Measurements from ENCODE around the gene ACSL3.
A peak's percentile ranks its signal among the peaks of the same experiment; 100 is the strongest.

The ACSL3 gene

GRCh38 chr2:222935688-222936298 is 75.0 kb downstream of the ACSL3 start:
- FAIRE-seq (peak; percentile 29), DNase-seq (ENCODE audit: insufficient read length, low spot score) (no peak)

GRCh38 chr2:222936705-222937104 is 75.9 kb downstream of the ACSL3 start:
- no peak for FAIRE-seq
- no peak for TF ChIP-seq CTCF (IDR thresholded peaks at IDR 0.05; ENCODE audit: insufficient read depth, missing control alignments)

More at GRCh38 chr2:222935688-222936298, 75.0 kb downstream of the ACSL3 start:
- TF ChIP-seq CTCF (IDR thresholded peaks at IDR 0.05; ENCODE audit: insufficient read depth, missing control alignments) = no peak

GRCh38 chr2:222938327-222938726 is 77.5 kb downstream of the ACSL3 start:
- FAIRE-seq (no peak), DNase-seq (ENCODE audit: insufficient read length, low spot score) (no peak)
- TF ChIP-seq CTCF (IDR thresholded peaks at IDR 0.05; ENCODE audit: insufficient read depth, missing control alignments) = no peak

More at GRCh38 chr2:222936705-222937104, 75.9 kb downstream of the ACSL3 start:
- DNase-seq (ENCODE audit: insufficient read length, low spot score) = no peak

GRCh38 chr2:222939208-222939856 is 78.5 kb downstream of the ACSL3 start:
- FAIRE-seq = peak; percentile 55
- peak; percentile 75 for TF ChIP-seq CTCF (IDR thresholded peaks at IDR 0.05; ENCODE audit: insufficient read depth, missing control alignments)
- no peak for DNase-seq (ENCODE audit: insufficient read length, low spot score)

- FAIRE-seq (no peak), DNase-seq (ENCODE audit: insufficient read length, low spot score) (no peak)
- no peak for TF ChIP-seq CTCF (IDR thresholded peaks at IDR 0.05; ENCODE audit: insufficient read depth, missing control alignments)
Measured at GRCh38 chr2:222939979-222940378, 79.1 kb downstream of the ACSL3 start.

GRCh38 chr2:222941510-222942032 is 80.7 kb downstream of the ACSL3 start:
- DNase-seq (ENCODE audit: insufficient read length, low spot score) = no peak
- FAIRE-seq = no peak
- no peak for TF ChIP-seq CTCF (IDR thresholded peaks at IDR 0.05; ENCODE audit: insufficient read depth, missing control alignments)

GRCh38 chr2:222942561-222942960 is 81.7 kb downstream of the ACSL3 start:
- DNase-seq (ENCODE audit: insufficient read length, low spot score) (no peak), FAIRE-seq (no peak)
- TF ChIP-seq CTCF (IDR thresholded peaks at IDR 0.05; ENCODE audit: insufficient read depth, missing control alignments) = no peak

Measured in D721Med (cell line).